ENCODE data around the gene PAOX.

PAOX gene

DNA sequence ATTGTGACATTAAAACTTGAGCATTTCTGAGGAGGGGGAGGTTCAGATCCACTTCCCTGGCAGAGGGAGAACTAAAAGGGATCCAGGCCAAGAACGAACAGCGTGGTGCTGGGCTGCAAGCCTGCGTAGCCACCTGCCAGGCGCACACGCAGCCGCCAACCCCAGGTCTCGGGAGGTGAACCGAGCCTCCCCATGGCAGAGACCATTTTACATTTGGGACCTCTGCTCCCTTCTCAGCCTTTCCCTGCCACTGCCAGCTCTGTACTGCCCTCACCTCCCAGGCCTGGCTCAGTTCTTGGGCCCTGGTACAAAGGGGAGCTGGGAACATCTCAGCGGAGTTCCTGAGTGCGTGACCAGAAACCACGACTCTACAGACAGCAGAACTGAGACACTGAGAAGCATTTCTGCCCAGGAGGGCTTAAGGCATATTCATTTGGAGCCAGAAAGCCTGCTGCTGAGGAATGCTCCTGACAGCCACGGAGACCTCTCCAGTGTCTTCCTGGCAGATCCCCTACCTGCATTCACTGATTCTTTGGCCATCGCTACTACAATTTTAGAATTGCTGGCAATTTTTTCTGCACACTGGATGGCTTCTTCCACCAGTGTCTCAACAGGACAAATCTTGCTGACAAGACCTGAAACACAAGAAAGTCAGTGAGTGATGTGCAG lies 13.5 kb upstream of the PAOX start:
- TF ChIP-seq GATA2 (IDR thresholded peaks at IDR 0.05; ENCODE audit: low read depth, low read length), result no peak
- TF ChIP-seq GATA3 (IDR thresholded peaks at IDR 0.05; ENCODE audit: low read depth, low read length), result no peak

GRCh38 chr10:133366130-133366478 lies 13.0 kb upstream of the PAOX start:
- TF ChIP-seq GATA2 (IDR thresholded peaks at IDR 0.05; ENCODE audit: low read depth, low read length), result no peak
- no peak for TF ChIP-seq GATA3 (IDR thresholded peaks at IDR 0.05; ENCODE audit: low read depth, low read length)

DNA sequence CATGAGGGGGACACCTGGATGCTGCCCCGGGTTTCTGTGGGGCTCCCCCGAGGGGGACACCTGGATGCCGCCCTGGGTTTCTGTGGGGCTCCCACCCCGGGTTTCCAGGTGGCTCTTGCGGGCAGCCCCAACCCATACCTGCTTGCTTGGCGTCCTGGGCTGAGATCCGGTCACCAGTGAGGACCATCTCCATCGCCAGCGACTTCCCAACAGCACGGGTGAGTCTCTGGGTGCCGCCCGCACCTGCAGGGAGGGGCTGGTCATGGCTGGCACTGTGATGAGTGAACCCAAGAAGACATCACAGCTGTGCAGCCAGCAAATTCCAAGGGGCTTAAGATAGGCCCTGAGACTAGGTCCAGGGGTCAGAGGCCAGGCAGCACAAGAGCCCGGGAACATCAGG lies 12.3 kb upstream of the PAOX start:
- TF ChIP-seq GATA2 (IDR thresholded peaks at IDR 0.05; ENCODE audit: low read depth, low read length) (no peak), GATA3 (IDR thresholded peaks at IDR 0.05; ENCODE audit: low read depth, low read length) (no peak)

GRCh38 chr10:133368153-133368552 lies 10.9 kb upstream of the PAOX start:
- TF ChIP-seq GATA3 (IDR thresholded peaks at IDR 0.05; ENCODE audit: low read depth, low read length) (no peak), GATA2 (IDR thresholded peaks at IDR 0.05; ENCODE audit: low read depth, low read length) (no peak)

DNA sequence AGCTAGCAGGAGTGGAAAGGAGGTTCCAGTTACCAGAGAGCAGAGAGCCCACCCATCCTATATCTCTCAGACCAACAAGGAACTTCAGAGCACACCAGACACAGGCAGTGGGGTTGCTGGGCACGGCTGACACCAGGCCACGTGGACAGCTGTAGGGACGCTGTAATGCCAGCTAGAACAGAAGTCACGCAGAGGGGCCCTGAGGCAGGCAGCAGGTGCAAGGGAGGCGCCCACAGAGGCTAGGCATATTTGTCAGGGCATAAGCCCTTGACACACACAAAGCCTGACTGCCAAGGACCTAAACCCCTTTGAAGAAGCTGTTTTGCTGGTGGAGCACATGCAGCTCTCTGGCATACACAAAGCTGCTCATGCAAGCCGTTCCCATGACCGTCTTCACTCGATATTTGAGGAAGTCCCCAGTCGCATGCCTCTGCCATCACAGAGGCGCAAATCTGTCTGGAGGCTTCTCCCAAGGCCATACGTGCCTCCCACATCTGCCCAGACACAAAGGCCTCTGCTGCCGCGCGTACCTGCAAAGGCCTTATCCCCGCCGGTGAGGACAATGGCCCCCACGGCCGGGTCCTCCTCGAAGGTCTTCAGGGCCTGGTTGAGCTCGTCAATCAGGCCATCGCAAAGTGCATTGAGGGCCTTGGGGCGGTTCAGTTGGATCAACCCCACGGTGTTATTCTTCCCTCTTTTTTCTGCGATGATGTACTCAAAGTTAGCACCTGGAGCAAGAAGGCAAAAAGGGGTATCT lies 8.9 kb upstream of the PAOX start:
- TF ChIP-seq GATA3 (IDR thresholded peaks at IDR 0.05; ENCODE audit: low read depth, low read length) (no peak), GATA2 (IDR thresholded peaks at IDR 0.05; ENCODE audit: low read depth, low read length) (no peak)

DNA sequence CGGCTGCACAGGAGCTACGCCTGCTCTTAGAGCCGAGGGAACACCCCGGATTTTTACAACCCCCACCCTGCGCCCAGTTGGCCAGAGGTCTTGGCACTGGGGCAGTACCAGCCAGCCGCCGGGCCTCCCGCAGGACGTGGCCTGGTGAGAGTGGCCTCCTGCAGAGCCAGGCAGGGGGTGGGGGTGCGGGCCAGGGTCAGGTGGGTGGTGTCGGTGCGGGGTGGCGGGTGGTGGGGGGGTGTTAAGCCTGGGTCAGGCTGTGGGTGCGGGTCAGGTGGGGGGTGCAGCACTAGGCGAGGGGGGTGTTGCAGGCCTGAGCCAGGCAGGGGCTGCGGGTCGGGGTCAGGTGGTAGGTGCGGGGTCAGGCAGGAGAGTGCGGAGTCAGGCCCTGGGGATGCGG lies 6.6 kb upstream of the PAOX start:
- no peak for TF ChIP-seq GATA3 (IDR thresholded peaks at IDR 0.05; ENCODE audit: low read depth, low read length)
- no peak for TF ChIP-seq GATA2 (IDR thresholded peaks at IDR 0.05; ENCODE audit: low read depth, low read length)

- TF ChIP-seq GATA3 (IDR thresholded peaks at IDR 0.05; ENCODE audit: low read depth, low read length) (no peak), GATA2 (IDR thresholded peaks at IDR 0.05; ENCODE audit: low read depth, low read length) (no peak)
Measured at GRCh38 chr10:133373174-133374090, 5.6 kb upstream of the PAOX start, which contains the start of gene ECHS1. Gene ECHS1, minus strand, starts transcription at chr10:133373354. Its CDS starts 21 bp downstream, at chr10:133373333.

GRCh38 chr10:133375357-133376115 lies 3.5 kb upstream of the PAOX start:
- TF ChIP-seq GATA3 (IDR thresholded peaks at IDR 0.05; ENCODE audit: low read depth, low read length) (no peak), GATA2 (IDR thresholded peaks at IDR 0.05; ENCODE audit: low read depth, low read length) (no peak)

GRCh38 chr10:133377025-133377817 lies 1.8 kb upstream of the PAOX start:
- no peak for TF ChIP-seq GATA3 (IDR thresholded peaks at IDR 0.05; ENCODE audit: low read depth, low read length)
- TF ChIP-seq GATA2 (IDR thresholded peaks at IDR 0.05; ENCODE audit: low read depth, low read length), result no peak

GRCh38 chr10:133377818-133378250 lies 1.2 kb upstream of the PAOX start:
- TF ChIP-seq GATA2 (IDR thresholded peaks at IDR 0.05; ENCODE audit: low read depth, low read length), result no peak
- no peak for TF ChIP-seq GATA3 (IDR thresholded peaks at IDR 0.05; ENCODE audit: low read depth, low read length)

- TF ChIP-seq GATA2 (IDR thresholded peaks at IDR 0.05; ENCODE audit: low read depth, low read length) (no peak), GATA3 (IDR thresholded peaks at IDR 0.05; ENCODE audit: low read depth, low read length) (no peak)
Measured at GRCh38 chr10:133378251-133379096, 588 bp upstream of the PAOX start.

Measured in SH-SY5Y (cell line).